GM19238 (cell line): ENCODE data around the gene KRT10.
"Not testable (repeated sequence)": the region's sequence is repeated elsewhere in the genome, so short reads cannot be mapped to it uniquely, and the experiment has no call there.

Experiments
- DNase-seq: peaks from one replicate; pipeline ENCODE4 v3.0.0; 2011; ENCODE audit warnings: low spot score; ENCODE audit not compliant: insufficient read length

The KRT10 gene

GRCh38 chr17:40833882-40834281 is 11.5 kb upstream of the KRT10 start:
- no peak for DNase-seq

GRCh38 chr17:40832840-40833239 is 10.4 kb upstream of the KRT10 start:
- DNase-seq = no peak

GRCh38 chr17:40830085-40830776 is 7.8 kb upstream of the KRT10 start:
- no peak for DNase-seq

- no peak for DNase-seq
Observed at GRCh38 chr17:40828454-40829044, 6.1 kb upstream of the KRT10 start.

GRCh38 chr17:40827746-40828453 is 5.5 kb upstream of the KRT10 start:
- no peak for DNase-seq

- no peak for DNase-seq
Observed at GRCh38 chr17:40825599-40825998, 3.2 kb upstream of the KRT10 start.

GRCh38 chr17:40824015-40824832 is 1.8 kb upstream of the KRT10 start:
- DNase-seq = no peak

- no peak for DNase-seq
Observed at GRCh38 chr17:40821536-40821935, 878 bp downstream of the KRT10 start.

GRCh38 chr17:40820228-40820838 is 2.1 kb downstream of the KRT10 start:
- no peak for DNase-seq

- DNase-seq = no peak
Observed at GRCh38 chr17:40819528-40820125, 2.8 kb downstream of the KRT10 start.

- peak; percentile 62 for DNase-seq
Observed at GRCh38 chr17:40818733-40819527, 3.5 kb downstream of the KRT10 start.

GRCh38 chr17:40818343-40818732 is 4.1 kb downstream of the KRT10 start:
- DNase-seq = no peak

GRCh38 chr17:40817103-40817682 is 5.2 kb downstream of the KRT10 start:
- no peak for DNase-seq

GRCh38 chr17:40816569-40816968 is 5.8 kb downstream of the KRT10 start:
- no peak for DNase-seq

- DNase-seq = no peak
Observed at GRCh38 chr17:40815381-40815780, 7.0 kb downstream of the KRT10 start.

GRCh38 chr17:40814657-40815056 is 7.8 kb downstream of the KRT10 start:
- DNase-seq = not testable (repeated sequence)

- no peak for DNase-seq
Observed at GRCh38 chr17:40813804-40814203, 8.6 kb downstream of the KRT10 start.

- DNase-seq = no peak
Observed at GRCh38 chr17:40812639-40813038, 9.8 kb downstream of the KRT10 start.

GRCh38 chr17:40810494-40810893 is 11.9 kb downstream of the KRT10 start:
- DNase-seq = no peak
